HTR-8/SVneo (cell line): ENCODE measurements around the gene SARS2.

Experiments
- DNase-seq: peaks from one replicate; pipeline ENCODE4 v3.0.0; 2011; ENCODE audit warnings: low spot score, mixed read lengths; ENCODE audit not compliant: insufficient read length
- FAIRE-seq: peaks from 2 replicates; lab custom pipeline; 2011; peaks lifted over from hg19 to GRCh38; lab: Jason Lieb, UNC

The SARS2 gene

DNA sequence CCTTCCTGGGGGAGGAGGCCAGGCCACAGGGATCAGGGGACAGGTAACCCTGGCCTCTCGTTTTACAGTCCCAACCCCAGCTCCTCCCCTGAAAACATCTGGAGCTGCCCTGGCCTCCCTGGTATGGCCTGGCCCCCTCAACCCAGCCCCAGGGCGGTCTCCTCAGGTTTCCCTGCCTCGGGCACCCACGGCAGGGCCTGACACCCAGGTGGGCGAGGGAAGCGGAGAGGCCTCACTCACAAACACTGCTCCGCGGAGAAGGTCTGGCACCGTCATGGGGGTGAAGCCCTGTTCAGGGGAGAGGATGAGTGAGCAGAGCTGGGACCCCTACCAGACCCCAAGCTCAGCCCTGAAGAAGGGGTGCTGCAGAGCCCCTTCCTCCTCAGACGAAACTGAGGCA lies 12.0 kb downstream of the SARS2 start:
- FAIRE-seq (no peak), DNase-seq (no peak)

- FAIRE-seq (no peak), DNase-seq (peak; percentile 25)
Measured at GRCh38 chr19:38917921-38918491, 12.6 kb downstream of the SARS2 start.

DNA sequence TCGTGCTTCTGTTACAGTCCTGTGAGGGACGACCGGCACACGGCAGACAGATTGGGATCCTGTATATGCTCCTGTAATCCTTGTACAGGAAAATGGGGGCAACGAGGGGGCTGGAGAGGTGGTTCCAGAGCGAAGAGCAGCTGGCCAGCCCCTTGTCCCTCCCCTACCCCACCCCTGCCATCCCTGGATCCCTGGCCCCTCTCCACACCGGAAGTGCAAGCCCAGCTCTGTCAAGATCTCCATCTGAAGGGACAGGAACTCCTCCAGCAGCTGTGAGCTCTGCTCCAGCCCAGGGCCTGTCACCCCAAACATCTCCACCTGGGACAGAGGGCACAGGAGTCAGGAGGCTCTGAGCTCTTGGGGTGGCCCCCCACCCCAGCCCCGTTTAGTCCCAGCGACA lies 13.0 kb downstream of the SARS2 start:
- DNase-seq (no peak), FAIRE-seq (no peak)

GRCh38 chr19:38915329-38916321 lies 14.9 kb downstream of the SARS2 start:
- DNase-seq (no peak), FAIRE-seq (no peak)

DNA sequence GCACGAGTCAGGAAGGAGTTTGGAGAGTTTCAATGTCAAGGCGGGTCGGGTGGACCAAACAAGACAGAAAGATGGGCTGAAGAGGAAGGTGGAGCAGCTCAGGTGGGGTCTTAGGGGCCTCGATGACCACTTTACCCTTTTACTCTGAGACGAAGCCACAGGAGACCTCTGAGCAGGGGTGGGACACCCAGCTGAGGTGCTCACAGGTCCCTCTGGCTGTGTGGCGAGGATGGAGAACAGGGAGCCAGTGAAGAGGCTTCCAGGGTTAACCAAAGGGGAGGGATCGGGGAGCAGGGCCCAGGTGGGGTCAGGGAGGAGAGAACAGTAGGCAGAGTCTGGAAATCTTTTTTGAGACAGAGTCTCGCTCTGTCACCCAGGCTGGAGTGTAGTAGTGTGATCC lies 16.6 kb downstream of the SARS2 start:
- DNase-seq (no peak), FAIRE-seq (no peak)

DNA sequence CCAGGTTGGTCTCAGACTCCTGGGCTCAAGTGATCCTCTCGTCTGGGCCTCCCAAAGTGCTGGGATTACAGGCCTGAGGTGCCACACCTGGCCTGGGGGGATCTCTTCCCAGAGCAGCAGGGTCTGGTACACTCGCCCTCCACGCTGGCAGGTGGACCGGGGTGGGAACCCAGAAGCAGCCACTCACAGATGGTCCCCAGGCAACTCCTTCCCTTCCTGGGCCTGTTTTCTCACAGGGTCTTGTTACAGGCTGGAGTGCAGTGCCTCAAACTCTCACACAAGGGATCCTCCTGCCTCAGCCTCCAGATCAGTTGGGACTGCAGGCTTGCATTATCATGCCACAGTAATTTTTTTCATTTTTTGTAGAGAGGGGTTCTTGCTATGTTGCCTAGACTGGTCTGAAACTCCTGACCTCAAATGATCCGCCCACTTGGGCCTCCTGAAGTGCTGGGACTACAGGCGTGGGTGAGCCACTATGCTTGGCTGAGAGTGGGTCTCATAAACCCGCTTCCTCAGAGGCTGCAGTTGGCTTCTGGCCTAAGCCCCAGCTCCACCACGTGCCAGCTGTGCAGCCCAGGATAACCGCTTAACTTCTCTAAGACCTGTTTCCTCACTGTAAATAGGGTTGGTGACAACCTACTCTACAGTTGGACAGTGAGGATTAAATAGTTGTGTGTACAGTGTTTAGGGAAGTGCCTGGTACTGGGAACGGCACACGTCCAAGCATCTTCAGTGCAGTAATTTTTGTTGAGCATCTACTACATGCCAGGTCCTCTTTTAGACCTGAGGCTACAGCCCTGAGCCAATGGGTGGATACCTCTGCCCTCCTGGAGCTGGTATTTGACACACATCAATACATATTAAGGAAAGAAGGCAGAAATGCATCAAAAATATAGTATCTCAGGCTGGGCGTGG lies 17.7 kb downstream of the SARS2 start:
- no peak for DNase-seq
- no peak for FAIRE-seq

- DNase-seq = no peak
- no peak for FAIRE-seq
Measured at GRCh38 chr19:38911388-38912001, 19.1 kb downstream of the SARS2 start.

GRCh38 chr19:38910488-38910887 lies 20.1 kb downstream of the SARS2 start:
- DNase-seq (no peak), FAIRE-seq (no peak)

- FAIRE-seq (no peak), DNase-seq (no peak)
Measured at GRCh38 chr19:38908911-38909310, 21.7 kb downstream of the SARS2 start.

- no peak for DNase-seq
- no peak for FAIRE-seq
Measured at GRCh38 chr19:38907670-38908069, 22.9 kb downstream of the SARS2 start.

DNA sequence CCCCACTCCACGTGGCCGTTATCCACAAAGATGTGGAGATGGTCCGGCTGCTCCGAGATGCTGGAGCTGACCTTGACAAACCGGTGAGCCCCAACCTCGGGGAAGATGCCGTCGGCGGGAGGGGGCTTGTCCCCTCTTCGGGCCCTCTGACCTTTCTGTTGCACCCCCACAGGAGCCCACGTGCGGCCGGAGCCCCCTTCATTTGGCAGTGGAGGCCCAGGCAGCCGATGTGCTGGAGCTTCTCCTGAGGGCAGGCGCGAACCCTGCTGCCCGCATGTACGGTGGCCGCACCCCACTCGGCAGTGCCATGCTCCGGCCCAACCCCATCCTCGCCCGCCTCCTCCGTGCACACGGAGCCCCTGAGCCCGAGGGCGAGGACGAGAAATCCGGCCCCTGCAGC lies 23.3 kb downstream of the SARS2 start:
- DNase-seq = no peak
- no peak for FAIRE-seq

DNA sequence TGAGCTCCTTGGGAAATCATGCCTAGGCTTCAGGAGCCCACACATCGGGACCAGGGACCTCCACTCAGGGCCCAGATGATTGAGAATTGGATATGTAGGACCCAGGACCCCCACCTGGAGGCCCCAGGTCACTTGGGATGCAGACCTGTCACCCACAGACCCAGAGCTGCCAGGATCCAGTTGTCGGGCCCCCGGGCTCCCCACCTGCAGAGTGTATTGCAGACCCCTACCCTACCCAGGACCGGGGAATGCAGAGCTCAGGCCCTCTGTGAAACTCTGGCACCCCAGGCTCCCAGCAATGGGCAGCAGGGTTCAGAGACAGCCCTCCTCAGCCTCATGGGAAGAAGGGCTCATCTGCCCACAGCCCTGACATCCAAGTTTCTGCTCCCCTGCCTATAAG lies 24.9 kb downstream of the SARS2 start:
- DNase-seq (no peak), FAIRE-seq (no peak)

DNA sequence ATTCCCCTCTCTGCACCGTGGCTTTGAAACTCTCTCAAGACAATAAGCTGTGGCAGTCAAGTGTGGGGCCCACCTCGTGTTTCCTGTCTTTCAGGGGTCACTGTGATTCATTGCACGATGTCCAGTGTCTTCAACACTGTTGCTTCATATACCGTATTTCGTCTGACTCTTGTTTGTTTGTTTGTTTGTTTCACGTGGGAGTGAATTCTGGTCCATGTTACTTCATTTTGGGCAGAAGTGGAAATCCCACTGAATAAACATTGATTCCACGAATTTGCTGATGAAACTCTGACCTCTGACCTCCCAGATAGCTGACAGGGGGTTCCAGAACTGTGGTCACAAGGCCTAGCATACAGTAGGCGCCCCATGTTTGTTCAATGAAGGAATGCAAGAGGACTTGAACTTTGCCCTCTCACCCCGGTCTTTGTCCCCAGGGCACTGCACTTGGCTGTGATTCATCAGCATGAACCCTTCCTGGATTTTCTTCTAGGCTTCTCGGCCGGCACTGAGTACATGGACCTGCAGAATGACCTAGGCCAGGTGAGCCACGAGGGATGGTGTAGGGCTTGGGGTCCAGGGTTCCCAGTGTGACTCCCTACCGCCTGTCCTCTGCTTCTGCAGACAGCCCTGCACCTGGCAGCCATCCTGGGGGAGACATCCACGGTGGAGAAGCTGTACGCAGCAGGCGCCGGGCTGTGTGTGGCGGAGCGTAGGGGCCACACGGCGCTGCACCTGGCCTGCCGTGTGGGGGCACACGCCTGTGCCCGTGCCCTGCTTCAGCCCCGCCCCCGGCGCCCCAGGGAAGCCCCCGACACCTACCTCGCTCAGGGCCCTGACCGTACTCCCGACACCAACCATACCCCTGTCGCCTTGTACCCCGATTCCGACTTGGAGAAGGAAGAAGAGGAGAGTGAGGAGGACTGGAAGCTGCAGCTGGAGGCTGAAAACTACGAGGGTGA lies 25.7 kb downstream of the SARS2 start:
- DNase-seq (no peak), FAIRE-seq (no peak)

DNA sequence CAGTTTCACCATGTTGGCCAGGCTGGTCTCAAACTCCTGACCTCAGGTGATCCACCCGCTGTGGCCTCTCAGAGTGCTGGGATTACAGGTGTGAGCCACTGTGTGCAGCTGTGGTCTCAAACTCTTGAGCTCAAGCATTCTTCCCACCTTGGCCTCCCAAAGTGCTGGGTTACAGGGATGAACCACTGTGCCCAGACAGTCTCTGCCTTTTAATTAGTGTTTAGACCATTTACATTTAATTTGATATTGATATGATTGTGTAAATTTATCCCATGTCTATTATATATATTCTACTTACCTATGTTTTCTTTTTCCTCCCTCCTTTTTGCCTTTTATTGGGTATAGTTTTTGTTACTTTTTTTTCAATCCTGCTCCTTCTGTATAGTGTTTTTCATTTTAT lies 28.9 kb downstream of the SARS2 start:
- DNase-seq (no peak), FAIRE-seq (no peak)

DNA sequence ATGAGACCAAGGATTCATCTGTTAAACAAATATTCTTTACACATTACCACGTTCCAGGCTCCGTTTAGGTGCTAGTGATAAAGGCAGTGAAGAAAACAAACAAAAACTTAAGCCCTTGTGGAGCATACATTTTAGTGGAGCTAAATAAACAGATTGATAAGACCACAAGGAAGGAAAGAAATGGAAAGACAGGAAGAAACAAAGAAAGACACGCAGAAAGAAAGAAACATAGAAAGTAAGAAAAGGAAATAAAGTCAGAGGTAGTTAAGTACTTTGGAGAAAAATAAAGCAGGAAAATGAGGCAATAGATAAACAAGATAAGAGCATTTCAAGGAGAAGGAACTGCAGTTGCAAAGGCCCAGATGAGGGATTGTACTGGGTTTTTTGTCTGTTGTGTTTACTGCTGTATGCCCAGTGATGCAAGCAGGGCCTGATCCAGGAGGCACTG lies 29.8 kb downstream of the SARS2 start:
- no peak for DNase-seq
- no peak for FAIRE-seq

GRCh38 chr19:38900202-38900629 lies 30.3 kb downstream of the SARS2 start:
- FAIRE-seq (no peak), DNase-seq (peak; percentile 17)

- peak; percentile 99 for DNase-seq
- FAIRE-seq = peak; percentile 99
Measured at GRCh38 chr19:38899447-38900201, 30.9 kb downstream of the SARS2 start, which contains the start of the genes NFKBIB and SIRT2. Gene NFKBIB (plus strand): TSS chr19:38899969. CDS start chr19:38900033, 64 bp downstream. Gene SIRT2 (minus strand): TSS chr19:38899618. CDS start chr19:38899521, 97 bp downstream.
